C4-2B (cell line): Measurements from ENCODE around the gene HSFX4.
"Not testable (repeated sequence)": the region's sequence is repeated elsewhere in the genome, so short reads cannot be mapped to it uniquely, and the experiment has no call there.

Source experiments
- CTCF ChIP-seq: fragments of 450-650 bp; conservative IDR thresholded peaks from 2 replicates; pipeline ENCODE4 v1.5.1; 2017; ENCODE audit warnings: mild to moderate bottlenecking
- ZFX ChIP-seq: fragments of 450-650 bp; IDR thresholded peaks from 2 replicates; pipeline ENCODE4 v1.6.1; 2017

DNA sequence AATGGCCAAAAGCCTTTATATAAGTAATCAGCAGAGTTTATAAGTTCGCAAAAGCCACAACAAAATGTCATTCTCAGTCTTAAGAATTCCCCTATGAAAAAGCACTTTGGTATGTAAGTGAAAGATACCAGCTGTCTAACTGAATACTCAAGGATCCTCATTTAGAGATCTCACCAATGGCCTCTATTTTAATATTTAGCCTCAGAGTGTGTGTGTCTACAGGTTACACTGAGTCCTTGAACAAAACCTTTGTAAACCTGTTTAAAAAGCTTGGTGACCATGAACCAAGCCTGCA lies 1.5 kb upstream of the HSFX4 start:
- TF ChIP-seq CTCF, ZFX: not testable (repeated sequence)
